OCI-LY3 (cell line): ENCODE data around the gene PARD3B.

Experiments used
- H2AFZ ChIP-seq: fragments of 200-600, 300-600 bp; shearing (Covaris generic); 2 replicates; pipeline ENCODE4 v1.6.0; 2014; ENCODE audit warnings: antibody characterized with exemption, low read depth, low read length
- H3K27ac ChIP-seq: fragments of 200-600, 300-600 bp; sonication (generic); 2 replicates; pipeline ENCODE4 v1.5.1; 2014; ENCODE audit warnings: mild to moderate bottlenecking, low read length, moderate library complexity, mixed read lengths
- H3K27me3 ChIP-seq: fragments of 200-600, 300-600 bp; sonication (generic); 2 replicates; pipeline ENCODE4 v1.6.1; 2014; ENCODE audit warnings: low read depth, low read length, mixed read lengths
- H3K36me3 ChIP-seq: fragments of 200-600, 300-600 bp; sonication (generic); replicated peaks from 2 replicates; pipeline ENCODE3; 2014; ENCODE audit warnings: low read depth, low read length, mixed read lengths
- H3K4me1 ChIP-seq: fragments of 300-600, 200-600 bp; sonication (generic); 2 replicates; pipeline ENCODE4 v1.6.1; 2014; ENCODE audit warnings: low read length, mixed read lengths
- H3K4me2 ChIP-seq: fragments of 200-600, 300-600 bp; sonication (generic); 2 replicates; pipeline ENCODE4 v1.6.1; 2014; ENCODE audit warnings: low read length, mixed read lengths
- H3K4me3 ChIP-seq: fragments of 300-600, 200-600 bp; sonication (generic); 2 replicates; pipeline ENCODE4 v1.5.1; 2014; ENCODE audit warnings: antibody characterized with exemption, mild to moderate bottlenecking, low read length, moderate library complexity
- H3K79me2 ChIP-seq: fragments of 300-600, 200-600 bp; shearing (Covaris generic); 2 replicates; pipeline ENCODE4 v1.6.1; 2014; ENCODE audit warnings: mild to moderate bottlenecking, low read length, mixed read lengths
- H3K9ac ChIP-seq: fragments of 300-600, 200-600 bp; shearing (Covaris generic); 2 replicates; pipeline ENCODE4 v1.6.0; 2014; ENCODE audit warnings: mild to moderate bottlenecking, low read length, moderate library complexity
- H3K9me3 ChIP-seq: fragments of 200-600, 300-600 bp; shearing (Covaris generic); 2 replicates; pipeline ENCODE4 v1.6.1; 2014; ENCODE audit warnings: low read length, mixed read lengths; ENCODE audit not compliant: insufficient read depth
- H4K20me1 ChIP-seq: fragments of 200-600, 300-600 bp; sonication (generic); 2 replicates; pipeline ENCODE4 v1.6.1; 2016; ENCODE audit warnings: low read length, mixed read lengths; ENCODE audit not compliant: insufficient read depth
- CTCF ChIP-seq: fragments of 200-600, 300-600 bp; sonication (generic); IDR thresholded peaks from 2 replicates; pipeline ENCODE4 v1.5.1; 2014; ENCODE audit warnings: antibody characterized with exemption, low read length, low read depth
- EZH2phosphoT487 ChIP-seq: fragments of 200-600 bp; shearing (Covaris generic); IDR thresholded peaks from 2 replicates; pipeline ENCODE4 v1.6.1; 2018; ENCODE audit warnings: antibody characterized with exemption, mixed run types, low read depth

The PARD3B gene

GRCh38 chr2:204842068-204842467 is 296.8 kb downstream of the PARD3B start:
- H4K20me1 ChIP-seq = no peaks in the 10 kb centered on the region
- no peak overlapping the region for H3K27ac ChIP-seq
- TF ChIP-seq CTCF (no peak), EZH2phosphoT487 (no peak)
- no peak overlapping the region for H3K4me3 ChIP-seq
- no peaks in the 10 kb centered on the region for H3K79me2 ChIP-seq
- H3K9ac ChIP-seq = no peak overlapping the region
- no peak overlapping the region for H3K4me2 ChIP-seq
- H3K36me3 ChIP-seq = no peaks in the 10 kb centered on the region
- H3K27me3 ChIP-seq = no peaks in the 10 kb centered on the region
- H3K9me3 ChIP-seq = no peaks in the 10 kb centered on the region
- H2AFZ ChIP-seq = no peak overlapping the region
- H3K4me1 ChIP-seq = peaks cover 9% of the 10 kb centered on the region; the same call in 1 of the 2 replicates

- Histone ChIP-seq H3K4me2 (no peak overlapping the region), H3K79me2 (no peaks in the 10 kb centered on the region), H4K20me1 (no peaks in the 10 kb centered on the region), H3K27ac (no peak overlapping the region), H3K27me3 (no peaks in the 10 kb centered on the region), H3K4me1 (peaks cover 9% of the 10 kb centered on the region; the same call in 1 of the 2 replicates), H3K9ac (no peak overlapping the region), H3K36me3 (no peaks in the 10 kb centered on the region), H3K9me3 (no peaks in the 10 kb centered on the region), H3K4me3 (no peak overlapping the region), H2AFZ (0 out of 2 replicates have a peak overlapping the region, but pooled peaks have one; percentile 0)
- TF ChIP-seq EZH2phosphoT487 (no peak), CTCF (no peak)
These were observed 297.6 kb downstream of the PARD3B start for GRCh38 chr2:204842661-204843485.

- no peak overlapping the region for H3K4me3 ChIP-seq
- no peak overlapping the region for H3K9ac ChIP-seq
- H2AFZ ChIP-seq = no peak overlapping the region
- TF ChIP-seq EZH2phosphoT487 (no peak), CTCF (no peak)
- no peaks in the 10 kb centered on the region for H3K79me2 ChIP-seq
- no peaks in the 10 kb centered on the region for H3K9me3 ChIP-seq
- H3K36me3 ChIP-seq = no peaks in the 10 kb centered on the region
- no peak overlapping the region for H3K27ac ChIP-seq
- peaks cover 9% of the 10 kb centered on the region; the same call in 1 of the 2 replicates for H3K4me1 ChIP-seq
- no peaks in the 10 kb centered on the region for H4K20me1 ChIP-seq
- no peaks in the 10 kb centered on the region for H3K27me3 ChIP-seq
- no peak overlapping the region for H3K4me2 ChIP-seq
These were observed 301.2 kb downstream of the PARD3B start for GRCh38 chr2:204846471-204846870.

GRCh38 chr2:204849892-204850291 is 304.6 kb downstream of the PARD3B start:
- Histone ChIP-seq H3K4me2 (no peak overlapping the region), H3K9me3 (no peaks in the 10 kb centered on the region), H4K20me1 (no peaks in the 10 kb centered on the region), H3K36me3 (no peaks in the 10 kb centered on the region), H2AFZ (no peak overlapping the region), H3K4me3 (no peak overlapping the region), H3K9ac (no peak overlapping the region), H3K27ac (no peak overlapping the region), H3K4me1 (no peaks in the 10 kb centered on the region), H3K79me2 (no peaks in the 10 kb centered on the region), H3K27me3 (no peaks in the 10 kb centered on the region)
- TF ChIP-seq EZH2phosphoT487 = no peak
- no peak for TF ChIP-seq CTCF
